IPS-18a (cell line): Measurements from ENCODE around the gene MKNK1.

Experiments used
- H3K27ac ChIP-seq: one replicate; pipeline ENCODE4 v1.5.1; 2013; ENCODE audit warnings: low read length
- H3K27me3 ChIP-seq: one replicate; pipeline ENCODE4 v1.6.1; 2013; ENCODE audit warnings: mild to moderate bottlenecking, low read length; ENCODE audit not compliant: control insufficient read depth, insufficient read depth
- H3K36me3 ChIP-seq: one replicate; pipeline ENCODE4 v1.6.1; 2013; ENCODE audit warnings: low read depth, low read length; ENCODE audit not compliant: control insufficient read depth
- H3K4me1 ChIP-seq: one replicate; pipeline ENCODE4 v1.6.1; 2013; ENCODE audit warnings: low read depth, low read length; ENCODE audit not compliant: control insufficient read depth
- H3K4me3 ChIP-seq: one replicate; pipeline ENCODE4 v1.5.1; 2013; ENCODE audit warnings: low read length
- H3K9ac ChIP-seq: one replicate; pipeline ENCODE4 v1.6.1; 2013; ENCODE audit warnings: mild to moderate bottlenecking, low read length, moderate library complexity
- H3K9me3 ChIP-seq: one replicate; pipeline ENCODE4 v1.6.1; 2013; ENCODE audit warnings: low read depth, low read length; ENCODE audit not compliant: control insufficient read depth

MKNK1 gene

GRCh38 chr1:46543761-46544560, 60.1 kb downstream of the MKNK1 start:
- no peak overlapping the region for H3K27ac ChIP-seq
- peaks cover 72% of the 10 kb centered on the region for H3K27me3 ChIP-seq
- peak overlapping the region; percentile 52 for H3K4me3 ChIP-seq
- H3K4me1 ChIP-seq = peaks cover 5% of the 10 kb centered on the region
- H3K9ac ChIP-seq = no peak overlapping the region
- no peaks in the 10 kb centered on the region for H3K9me3 ChIP-seq
- no peaks in the 10 kb centered on the region for H3K36me3 ChIP-seq

DNA sequence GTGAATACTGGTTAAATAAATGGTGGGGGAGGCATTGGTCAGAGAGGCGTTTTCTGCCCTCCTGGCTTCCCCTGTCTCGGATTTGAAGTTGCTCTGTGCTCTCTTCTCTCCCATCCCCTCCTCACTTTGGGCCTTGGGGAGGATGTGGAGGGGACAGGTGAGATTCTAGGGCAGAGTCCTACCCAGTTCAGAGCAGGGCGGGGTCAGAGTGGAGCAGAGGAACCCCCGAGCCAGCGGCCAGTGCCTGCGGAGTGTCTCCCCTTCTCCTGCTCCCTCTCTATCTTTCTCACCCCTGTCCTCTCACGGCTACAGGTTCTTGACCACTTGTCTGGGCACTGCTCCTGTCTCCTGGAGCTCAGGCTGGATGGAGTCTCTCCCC, 60.7 kb downstream of the MKNK1 start:
- H3K27me3 ChIP-seq = peaks cover 72% of the 10 kb centered on the region
- H3K4me3 ChIP-seq = peak overlapping the region; percentile 52
- H3K9ac ChIP-seq = no peak overlapping the region
- no peak overlapping the region for H3K27ac ChIP-seq
- peaks cover 5% of the 10 kb centered on the region for H3K4me1 ChIP-seq
- no peaks in the 10 kb centered on the region for H3K36me3 ChIP-seq
- H3K9me3 ChIP-seq = no peaks in the 10 kb centered on the region

GRCh38 chr1:46539972-46540371, 64.1 kb downstream of the MKNK1 start:
- no peak overlapping the region for H3K4me3 ChIP-seq
- H3K36me3 ChIP-seq = no peaks in the 10 kb centered on the region
- peaks cover 5% of the 10 kb centered on the region for H3K4me1 ChIP-seq
- peaks cover 64% of the 10 kb centered on the region for H3K27me3 ChIP-seq
- no peak overlapping the region for H3K27ac ChIP-seq
- H3K9me3 ChIP-seq = no peaks in the 10 kb centered on the region
- H3K9ac ChIP-seq = no peak overlapping the region

DNA sequence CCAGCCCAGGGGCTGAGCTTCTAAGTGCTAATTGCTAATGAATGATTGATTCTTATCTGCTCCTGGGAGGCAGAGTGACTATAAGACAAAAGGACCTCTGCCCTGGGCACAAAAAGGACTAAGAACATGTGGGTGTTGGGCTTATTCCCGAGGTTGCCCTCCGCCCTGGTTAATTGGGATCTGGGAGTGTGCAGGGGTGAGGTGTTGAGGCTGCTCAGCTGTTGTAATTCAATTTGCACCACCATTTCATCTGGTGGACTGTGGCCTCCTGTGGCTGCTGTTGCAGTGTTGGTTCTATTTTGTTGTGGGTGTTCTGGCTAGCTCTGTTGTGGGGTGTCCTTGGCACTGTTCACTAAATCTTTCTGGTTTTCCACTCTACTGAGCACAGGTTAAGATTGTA, 65.9 kb downstream of the MKNK1 start:
- H3K27me3 ChIP-seq = peaks cover 64% of the 10 kb centered on the region

GRCh38 chr1:46537651-46538050, 66.4 kb downstream of the MKNK1 start:
- H3K9me3 ChIP-seq = no peaks in the 10 kb centered on the region
- no peak overlapping the region for H3K27ac ChIP-seq
- no peaks in the 10 kb centered on the region for H3K36me3 ChIP-seq
- H3K4me1 ChIP-seq = no peaks in the 10 kb centered on the region
- H3K27me3 ChIP-seq = peaks cover 62% of the 10 kb centered on the region
- H3K4me3 ChIP-seq = no peak overlapping the region
- H3K9ac ChIP-seq = no peak overlapping the region

More for the DNA sequence above, 65.9 kb downstream of the MKNK1 start:
- no peaks in the 10 kb centered on the region for H3K36me3 ChIP-seq
- no peaks in the 10 kb centered on the region for H3K9me3 ChIP-seq
- no peaks in the 10 kb centered on the region for H3K4me1 ChIP-seq
- H3K27ac ChIP-seq = no peak overlapping the region
- H3K4me3 ChIP-seq = no peak overlapping the region
- no peak overlapping the region for H3K9ac ChIP-seq

DNA sequence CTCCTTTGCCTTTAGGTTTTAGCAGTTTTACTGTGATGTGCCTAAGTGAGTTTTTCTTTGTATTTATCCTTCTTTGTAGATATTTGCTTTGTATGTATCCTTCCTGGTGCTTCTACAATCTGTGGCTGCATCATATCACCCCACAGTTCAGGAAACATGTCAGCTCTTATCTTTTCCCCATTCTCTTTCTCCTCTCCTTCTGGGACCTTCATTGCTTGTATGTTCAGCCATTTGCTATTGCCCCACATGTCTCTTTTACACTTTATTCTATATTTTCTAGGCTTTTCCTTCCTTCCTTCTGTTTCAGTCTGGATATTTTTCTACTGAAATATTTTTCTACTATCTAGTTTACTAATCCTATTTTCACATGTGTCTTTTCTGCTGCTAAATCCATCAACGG, 67.5 kb downstream of the MKNK1 start:
- Histone ChIP-seq H3K9ac (no peak overlapping the region), H3K36me3 (no peaks in the 10 kb centered on the region), H3K4me3 (no peak overlapping the region), H3K27me3 (peaks cover 62% of the 10 kb centered on the region), H3K27ac (no peak overlapping the region), H3K9me3 (no peaks in the 10 kb centered on the region), H3K4me1 (no peaks in the 10 kb centered on the region)

DNA sequence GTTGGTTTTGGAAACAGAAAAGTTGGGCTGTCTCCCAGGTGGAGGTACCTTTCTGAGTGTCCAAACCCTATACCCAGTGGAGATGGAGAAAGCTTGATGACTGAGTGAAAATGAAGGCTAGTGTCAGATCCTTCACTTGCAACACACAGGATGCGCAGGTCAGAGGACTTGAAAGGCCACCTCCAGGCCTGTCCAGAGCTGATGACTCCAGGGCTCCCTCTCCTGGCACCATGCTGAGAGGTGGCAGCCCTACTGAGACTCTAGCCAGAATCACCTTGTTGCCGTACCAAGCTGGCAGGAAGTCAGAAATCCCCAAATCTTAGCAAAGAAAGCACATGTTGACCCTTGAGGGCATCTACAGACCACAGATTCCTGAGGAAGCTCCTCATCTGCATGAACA, 69.0 kb downstream of the MKNK1 start:
- H3K4me1 ChIP-seq = no peaks in the 10 kb centered on the region
- H3K9ac ChIP-seq = no peak overlapping the region
- peaks cover 63% of the 10 kb centered on the region for H3K27me3 ChIP-seq

DNA sequence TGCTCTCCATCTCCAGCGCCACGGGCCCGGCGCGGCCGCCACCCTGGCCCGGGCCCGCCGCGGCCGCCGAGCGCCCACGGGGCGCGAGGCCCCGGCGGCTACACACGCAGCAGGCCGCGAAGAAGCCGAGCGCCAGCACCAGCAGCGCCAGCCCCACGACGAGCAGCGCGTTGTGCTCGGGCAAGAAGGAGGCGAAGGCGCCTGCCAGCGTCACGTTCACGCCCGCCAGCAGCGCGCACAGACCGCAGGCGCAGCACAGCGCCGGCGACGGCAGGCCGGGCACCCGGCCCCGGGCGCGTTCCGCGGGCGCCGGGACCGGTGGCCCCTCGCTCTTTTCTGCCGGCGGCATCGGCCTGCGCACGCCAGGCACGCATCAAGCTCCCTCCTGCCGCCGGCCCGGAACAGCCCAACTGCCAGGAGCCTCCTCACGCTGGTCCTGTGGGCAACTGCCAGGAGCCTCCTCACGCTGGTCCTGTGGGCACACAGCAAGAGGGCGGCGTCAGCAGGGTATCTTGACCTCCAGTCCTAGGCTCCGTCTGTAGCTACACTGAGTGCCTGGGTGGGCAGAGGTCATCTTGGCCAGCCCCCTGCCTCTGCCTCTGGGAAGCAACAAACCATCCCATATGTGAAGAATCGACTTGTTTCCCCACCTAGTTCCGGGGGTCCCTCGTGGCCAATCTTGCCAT, 70.7 kb downstream of the MKNK1 start:
- Histone ChIP-seq H3K9ac (no peak overlapping the region), H3K4me1 (peaks cover 1% of the 10 kb centered on the region), H3K27ac (no peak overlapping the region), H3K27me3 (peaks cover 79% of the 10 kb centered on the region), H3K9me3 (no peaks in the 10 kb centered on the region), H3K36me3 (no peaks in the 10 kb centered on the region), H3K4me3 (peak overlapping the region; percentile 16)

More for the DNA sequence above, 69.0 kb downstream of the MKNK1 start:
- Histone ChIP-seq H3K9me3 (no peaks in the 10 kb centered on the region), H3K27ac (no peak overlapping the region), H3K4me3 (no peak overlapping the region), H3K36me3 (no peaks in the 10 kb centered on the region)

DNA sequence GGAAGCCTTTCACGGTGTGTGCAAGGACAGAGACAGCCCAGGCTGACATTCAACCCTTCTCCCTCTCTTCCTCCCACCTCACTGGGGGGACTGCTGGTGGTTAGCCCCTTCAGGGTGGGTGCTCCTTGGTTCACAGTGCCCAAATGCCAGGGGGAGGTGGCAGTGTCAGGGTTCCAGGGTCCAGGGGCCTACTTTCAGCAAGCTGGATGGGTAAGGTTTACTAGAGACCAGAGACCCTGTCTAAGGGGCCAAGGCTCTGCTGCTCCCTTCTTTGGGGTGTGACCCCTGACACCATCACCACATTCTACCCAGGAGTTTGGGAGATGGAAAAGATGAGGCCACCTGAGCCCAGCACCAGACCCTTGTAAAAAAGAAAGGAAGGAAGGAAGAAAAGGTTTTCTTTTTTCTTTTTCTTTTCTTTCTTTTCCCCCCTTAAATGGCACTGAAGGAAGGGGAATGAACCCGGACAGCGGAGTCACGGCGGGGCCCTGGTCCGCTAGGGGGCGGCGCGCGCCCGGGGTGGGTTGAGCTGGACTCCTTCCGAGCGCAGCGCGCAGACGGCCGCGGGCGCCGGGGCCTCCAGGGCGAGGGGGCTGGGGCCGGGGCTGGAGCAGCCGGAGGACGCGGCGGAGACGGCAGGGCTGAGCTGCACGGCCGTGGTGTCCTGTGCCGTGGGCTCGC, 71.4 kb downstream of the MKNK1 start:
- no peak overlapping the region for H3K4me3 ChIP-seq
- peaks cover 86% of the 10 kb centered on the region for H3K27me3 ChIP-seq
- H3K9ac ChIP-seq = no peak overlapping the region
- H3K9me3 ChIP-seq = no peaks in the 10 kb centered on the region
- no peaks in the 10 kb centered on the region for H3K36me3 ChIP-seq
- H3K4me1 ChIP-seq = peaks cover 4% of the 10 kb centered on the region
- no peak overlapping the region for H3K27ac ChIP-seq

- H3K27me3 ChIP-seq = peaks cover 91% of the 10 kb centered on the region
- no peak overlapping the region for H3K27ac ChIP-seq
- no peak overlapping the region for H3K4me3 ChIP-seq
- peaks cover 4% of the 10 kb centered on the region for H3K4me1 ChIP-seq
- H3K9me3 ChIP-seq = no peaks in the 10 kb centered on the region
- H3K9ac ChIP-seq = no peak overlapping the region
- no peaks in the 10 kb centered on the region for H3K36me3 ChIP-seq
Measured at GRCh38 chr1:46532095-46532494, 72.0 kb downstream of the MKNK1 start.

DNA sequence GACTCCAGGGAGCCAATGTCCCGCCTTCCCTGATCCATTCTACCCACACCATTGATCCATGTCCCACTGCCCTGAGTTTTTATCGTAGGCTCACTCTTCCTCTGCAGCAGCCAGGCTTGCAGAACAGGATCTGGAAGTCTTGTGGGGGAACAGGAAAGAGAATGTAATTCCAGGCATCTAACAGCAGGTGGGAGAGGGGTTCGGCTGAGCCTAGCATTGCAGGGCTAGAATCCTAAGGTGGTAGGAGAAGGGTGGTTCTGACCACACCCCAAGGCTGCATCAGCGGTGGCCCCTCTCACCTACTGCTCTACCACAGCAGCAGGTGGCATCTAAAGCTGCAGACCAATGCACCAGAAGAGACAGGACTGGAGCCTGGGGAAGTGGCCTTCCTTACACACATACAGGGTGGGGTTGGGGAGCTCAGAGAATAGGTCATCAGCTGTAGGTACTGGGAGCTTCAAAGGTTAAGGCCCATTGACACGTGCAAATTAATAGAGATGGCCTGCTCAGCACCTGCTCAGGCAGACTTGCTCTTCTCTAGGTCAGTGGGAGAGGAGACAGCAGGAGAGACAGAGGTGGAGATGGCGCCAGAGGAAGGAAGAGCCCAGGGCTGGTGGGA, 73.2 kb downstream of the MKNK1 start:
- Histone ChIP-seq H3K9ac (no peak overlapping the region), H3K4me3 (no peak overlapping the region), H3K9me3 (no peaks in the 10 kb centered on the region), H3K27ac (no peak overlapping the region), H3K27me3 (peaks cover 96% of the 10 kb centered on the region), H3K4me1 (peaks cover 16% of the 10 kb centered on the region), H3K36me3 (no peaks in the 10 kb centered on the region)
